Hematopoietic multipotent progenitor cell treated with erythropoietin and hydrocortisone succinate and interleukin-3 and kit ligand, for 17 days (in vitro differentiated cells): ENCODE data around the gene DAPK1.

Experiments used
- DNase-seq: peaks from one replicate; pipeline ENCODE4 v3.0.0-alpha.2; 2015; ENCODE audit warnings: low spot score

DAPK1 gene

GRCh38 chr9:87516926-87517290 is 19.2 kb downstream of the DAPK1 start:
- no peak for DNase-seq

GRCh38 chr9:87517732-87518131 is 20.1 kb downstream of the DAPK1 start:
- no peak for DNase-seq

GRCh38 chr9:87518702-87519335 is 21.2 kb downstream of the DAPK1 start:
- DNase-seq = peak; percentile 87

DNA sequence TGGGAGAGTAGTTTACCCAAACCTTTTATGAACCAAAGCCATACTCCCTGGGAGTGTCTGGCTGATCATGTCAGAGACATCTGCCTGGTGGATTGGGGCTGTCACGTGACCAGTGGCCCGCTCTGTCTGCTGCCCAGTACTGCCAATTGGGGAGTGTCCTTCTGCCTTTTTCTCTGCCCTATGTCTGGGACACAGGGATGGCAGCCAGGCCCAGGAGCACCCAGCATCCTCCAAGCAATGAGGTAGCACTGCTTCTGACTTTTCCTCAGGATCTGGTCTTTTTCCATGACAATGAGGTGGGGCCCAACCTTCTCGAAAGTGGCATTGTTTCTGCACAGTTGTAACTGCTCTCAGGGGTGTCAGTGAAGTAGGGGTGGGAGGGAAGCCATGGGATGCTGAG is 21.8 kb downstream of the DAPK1 start:
- DNase-seq = peak; percentile 67

DNA sequence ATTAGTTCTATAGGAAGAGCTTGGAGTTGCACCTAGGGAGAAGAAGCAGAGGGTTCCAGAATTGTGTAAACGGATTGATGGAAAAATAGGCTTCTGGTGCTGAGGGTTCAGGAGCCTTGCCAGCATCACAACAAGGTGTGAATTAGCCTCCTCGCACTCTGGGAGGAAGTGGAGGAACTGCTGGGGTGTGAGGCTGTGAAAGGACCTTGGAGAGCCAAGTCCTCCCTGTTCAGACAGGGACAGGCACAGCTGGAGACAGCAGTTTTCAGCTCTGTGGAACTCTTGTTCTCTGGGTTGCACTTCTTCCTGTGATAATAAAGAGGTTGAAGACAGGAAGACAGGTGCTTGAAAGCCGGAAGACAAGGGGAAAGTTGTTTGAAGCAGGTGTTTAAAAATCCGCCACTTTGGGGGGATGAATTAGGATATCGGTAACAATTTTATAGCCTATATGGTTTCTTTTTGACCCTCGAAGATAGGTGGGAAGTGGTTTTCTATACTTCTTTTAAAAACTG is 22.6 kb downstream of the DAPK1 start:
- DNase-seq = no peak

DNA sequence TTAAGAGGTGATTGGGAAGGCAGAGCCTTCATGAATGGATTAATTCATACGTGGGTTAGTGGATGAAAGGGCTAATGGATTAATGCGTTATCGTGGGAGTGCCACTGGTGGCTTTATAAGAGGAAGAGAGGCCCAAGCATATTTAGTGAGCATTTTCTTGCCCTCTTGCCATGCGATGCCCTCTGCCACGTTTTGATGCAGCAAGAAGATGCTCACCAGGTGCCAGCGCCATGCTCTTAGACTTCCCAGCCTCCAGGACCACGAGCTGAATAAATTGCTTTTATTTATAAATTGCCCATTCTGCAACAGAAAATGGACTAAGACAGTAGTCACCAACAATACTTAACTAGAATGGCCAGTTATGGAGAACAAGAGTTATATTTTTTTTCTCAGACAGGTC is 24.2 kb downstream of the DAPK1 start:
- DNase-seq = no peak

DNA sequence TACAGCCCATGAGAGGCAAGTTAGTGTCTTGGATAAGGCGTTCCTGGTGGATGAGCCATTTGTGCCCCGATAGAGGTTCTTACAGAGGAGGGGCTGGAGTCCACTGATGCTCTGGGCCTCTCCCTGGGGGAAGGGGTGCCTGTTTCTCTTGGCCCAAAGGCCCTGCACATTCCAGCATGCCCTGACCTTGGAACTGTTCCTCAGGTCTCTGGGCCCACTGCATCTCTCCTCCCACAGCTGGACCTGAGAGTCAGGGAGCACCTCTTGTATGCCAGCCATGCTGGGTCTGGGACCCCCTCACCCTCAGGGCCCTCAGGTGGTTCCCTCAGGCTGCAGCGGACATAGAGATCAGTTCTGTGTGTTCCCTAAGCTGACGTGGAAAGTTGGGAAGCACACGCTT is 26.4 kb downstream of the DAPK1 start:
- no peak for DNase-seq

DNA sequence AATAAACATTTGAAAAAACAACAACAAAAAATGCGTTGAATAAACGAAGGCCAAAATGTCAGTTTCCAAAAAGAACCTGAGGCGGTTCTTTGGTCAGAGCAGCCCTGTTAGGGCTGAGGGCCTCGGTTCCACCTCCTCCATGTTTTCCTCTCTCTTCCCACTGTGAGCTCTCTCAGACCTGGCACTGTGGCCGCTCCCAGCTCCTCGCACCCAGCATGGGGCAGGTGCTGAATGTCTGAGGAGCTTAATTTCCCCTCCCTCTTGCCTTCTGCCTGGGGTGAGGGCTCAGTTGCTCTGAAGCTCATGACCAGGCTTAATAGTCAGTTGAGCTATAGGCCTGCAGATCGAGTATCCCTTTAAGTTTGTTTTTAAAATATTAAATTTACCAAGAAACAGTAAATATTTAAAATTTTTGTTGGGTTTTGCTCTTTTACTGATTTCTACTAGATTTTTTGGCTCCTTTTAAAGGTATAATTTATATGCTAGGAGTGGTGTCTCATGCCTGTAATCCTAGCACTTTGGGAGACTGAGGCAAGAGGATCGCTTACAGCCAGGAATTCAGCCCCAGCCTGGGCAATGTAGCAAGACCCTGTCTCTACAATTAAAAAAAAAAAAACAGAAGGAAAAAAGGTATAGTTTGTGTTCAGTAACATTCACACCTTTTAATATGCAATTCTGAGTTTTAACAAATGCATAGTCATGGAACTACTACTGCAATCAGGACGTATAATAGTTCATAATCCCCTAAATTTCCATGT is 28.1 kb downstream of the DAPK1 start:
- DNase-seq = no peak

GRCh38 chr9:87527211-87527916 is 29.7 kb downstream of the DAPK1 start:
- no peak for DNase-seq

DNA sequence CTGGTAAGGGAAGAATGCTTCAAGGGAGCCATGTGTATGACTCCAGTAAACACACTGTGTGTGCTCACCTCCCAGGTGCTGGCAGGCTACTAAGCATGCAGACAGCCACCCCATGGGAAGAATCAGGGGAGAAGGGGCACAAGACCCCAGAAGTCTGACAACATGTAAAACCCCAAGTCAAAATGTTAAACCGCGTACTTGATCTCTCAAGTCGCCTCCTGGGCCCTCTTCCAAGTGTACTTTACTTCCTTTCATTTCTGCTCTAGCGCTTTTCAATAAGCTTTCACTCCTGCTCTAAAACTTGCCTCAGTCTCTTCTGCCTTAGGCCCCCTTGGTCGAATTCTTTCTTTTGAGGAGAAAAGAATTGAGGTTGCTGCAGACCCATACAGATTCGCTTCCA is 31.3 kb downstream of the DAPK1 start:
- no peak for DNase-seq

DNA sequence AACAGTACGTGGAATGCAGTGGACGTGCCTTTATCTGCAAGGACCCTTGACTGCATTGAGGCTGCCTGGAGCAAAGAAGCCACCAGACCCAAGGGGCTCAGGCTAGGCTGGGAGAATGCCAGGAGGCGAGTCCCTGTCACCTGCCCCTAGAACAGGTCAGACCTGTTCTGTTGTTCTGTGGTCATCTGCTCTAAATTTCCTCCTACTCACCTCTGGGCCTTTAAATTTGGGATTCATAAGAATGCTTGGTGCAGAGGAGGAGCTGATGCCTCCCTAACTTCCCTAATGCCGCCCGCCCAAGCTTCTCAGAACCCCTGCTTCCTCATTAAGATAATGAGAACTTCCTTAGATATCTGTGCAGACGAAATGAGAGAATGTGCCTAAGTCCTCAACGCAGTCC is 32.0 kb downstream of the DAPK1 start:
- no peak for DNase-seq

GRCh38 chr9:87530716-87531115 is 33.0 kb downstream of the DAPK1 start:
- DNase-seq = no peak

DNA sequence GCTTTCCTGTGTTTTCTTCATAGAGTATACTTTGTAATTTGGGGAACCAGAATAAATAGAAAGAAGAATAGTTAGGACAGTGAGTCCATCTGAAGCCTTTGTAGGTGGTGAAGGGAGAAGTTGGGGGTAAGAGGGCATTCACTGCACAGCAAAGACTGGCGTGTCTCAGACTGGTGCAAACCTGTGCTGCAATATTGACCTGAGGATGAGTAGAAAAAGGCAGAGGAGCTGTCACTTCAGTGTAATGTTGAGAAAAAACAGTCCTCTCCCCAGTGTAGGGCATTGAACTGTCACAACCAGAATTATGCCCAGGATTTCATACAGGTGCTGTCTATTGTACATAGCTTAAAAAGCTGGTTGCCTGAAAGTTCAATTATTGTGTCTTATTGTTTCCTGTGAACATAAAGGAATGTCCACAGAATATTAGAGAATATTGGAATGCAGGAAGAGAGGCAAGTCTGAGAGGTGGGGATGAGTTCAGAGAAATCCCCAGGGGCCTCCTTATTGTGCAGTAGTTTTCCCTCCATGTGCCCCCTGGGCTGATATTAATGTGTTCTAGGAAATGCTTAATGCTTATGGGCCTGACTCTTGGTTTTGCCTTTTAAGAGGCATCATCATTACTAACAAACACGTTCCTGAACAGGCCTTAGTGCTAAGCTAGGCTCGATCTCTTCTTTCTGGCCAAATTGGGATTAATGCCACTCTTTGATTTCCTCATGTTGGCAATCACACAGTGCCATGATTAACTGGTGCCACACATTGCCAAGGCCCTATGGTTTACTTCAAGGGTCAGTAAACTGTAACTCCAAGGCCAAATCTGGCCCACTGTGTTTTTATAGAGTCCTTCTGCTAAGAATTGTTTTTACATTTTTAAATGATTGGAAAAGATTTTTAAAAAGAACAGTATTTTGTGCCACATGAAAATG is 34.0 kb downstream of the DAPK1 start:
- no peak for DNase-seq

DNA sequence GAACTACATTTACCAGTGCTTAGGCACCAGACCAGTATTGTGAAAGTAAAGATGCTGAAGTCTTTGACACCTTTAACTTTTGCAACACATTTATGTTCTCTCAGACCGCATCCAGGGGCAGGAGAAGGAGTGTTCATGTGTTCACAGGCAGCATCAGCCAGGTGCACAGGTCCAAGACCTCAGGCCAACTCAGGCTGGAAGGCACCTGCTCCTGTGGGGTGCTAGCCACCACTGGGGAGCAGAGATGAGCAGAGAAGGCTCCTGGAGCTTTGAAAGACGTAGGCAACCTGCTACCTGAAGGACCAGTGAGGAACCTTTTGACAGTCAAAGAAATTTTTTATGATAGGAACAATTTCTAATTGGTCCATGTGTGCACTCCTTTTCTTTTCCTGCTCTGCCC is 35.6 kb downstream of the DAPK1 start:
- DNase-seq = no peak

GRCh38 chr9:87534036-87534435 is 36.4 kb downstream of the DAPK1 start:
- no peak for DNase-seq

GRCh38 chr9:87534957-87535356 is 37.3 kb downstream of the DAPK1 start:
- no peak for DNase-seq

DNA sequence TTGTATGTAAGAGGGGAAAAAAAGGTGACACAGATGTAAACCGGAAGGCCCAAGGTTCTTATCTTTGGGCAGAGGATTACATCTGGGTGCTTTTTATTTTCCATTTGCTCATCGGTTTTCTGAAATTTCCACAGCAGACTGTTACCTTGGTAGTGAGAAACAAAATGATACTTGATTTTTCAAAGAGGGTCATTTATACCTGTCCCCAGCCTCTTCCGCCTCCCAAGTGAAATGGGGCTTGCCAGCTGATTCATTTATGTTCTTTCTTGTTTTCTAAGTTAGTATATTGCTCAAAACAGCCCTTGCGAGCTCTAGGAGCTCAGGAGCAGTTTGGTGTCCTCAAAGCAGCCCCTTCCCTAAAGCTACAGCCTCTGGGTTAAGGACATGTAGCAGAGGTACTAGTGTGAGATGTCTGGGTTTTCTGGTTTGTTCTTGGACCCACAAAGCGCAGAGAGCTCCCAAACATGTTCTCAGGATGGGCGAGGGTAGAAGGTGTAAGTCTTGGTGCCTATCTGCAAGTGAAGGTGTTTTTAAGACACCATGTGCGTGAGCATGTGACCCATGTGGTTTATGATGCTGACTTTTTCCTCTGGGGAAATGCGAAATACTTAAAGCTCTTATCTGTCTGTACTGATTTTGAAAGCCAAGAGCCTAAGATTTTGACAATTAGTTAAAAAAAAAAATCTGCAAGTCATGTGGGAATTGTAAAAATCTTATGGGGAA is 38.3 kb downstream of the DAPK1 start:
- no peak for DNase-seq

- no peak for DNase-seq
These were observed 40.0 kb downstream of the DAPK1 start for GRCh38 chr9:87537625-87538024.

DNA sequence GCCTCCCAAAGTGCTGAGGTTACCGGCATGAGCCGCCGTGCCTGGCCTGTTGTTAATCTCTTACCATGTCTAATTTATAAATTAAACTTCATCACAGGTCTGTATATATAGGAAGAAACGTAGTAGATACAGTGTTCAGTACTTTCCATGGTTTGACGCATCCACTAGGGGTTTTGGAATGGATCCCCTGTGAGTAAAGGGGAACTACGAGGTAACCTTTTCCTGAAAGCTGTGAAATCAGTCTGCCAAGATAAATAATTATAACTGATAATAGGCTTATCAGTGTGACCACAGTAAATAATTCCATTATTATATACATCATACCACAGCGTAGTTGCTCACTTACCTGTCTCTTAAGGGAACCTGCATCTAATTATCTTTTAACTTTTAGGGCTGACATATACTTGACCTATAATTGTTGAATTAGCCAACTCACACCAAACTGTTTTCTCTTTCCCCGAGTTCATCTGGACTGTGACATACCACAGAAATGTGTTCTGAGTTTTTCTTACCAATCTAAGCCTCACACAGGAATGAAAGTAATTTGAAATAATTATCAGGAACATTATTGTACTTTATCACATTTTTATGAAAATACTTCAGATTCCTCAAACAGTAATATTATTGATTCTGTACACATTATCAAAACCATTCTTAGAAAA is 42.9 kb downstream of the DAPK1 start:
- DNase-seq = no peak

GRCh38 chr9:87541663-87542062 is 44.0 kb downstream of the DAPK1 start:
- no peak for DNase-seq

DNA sequence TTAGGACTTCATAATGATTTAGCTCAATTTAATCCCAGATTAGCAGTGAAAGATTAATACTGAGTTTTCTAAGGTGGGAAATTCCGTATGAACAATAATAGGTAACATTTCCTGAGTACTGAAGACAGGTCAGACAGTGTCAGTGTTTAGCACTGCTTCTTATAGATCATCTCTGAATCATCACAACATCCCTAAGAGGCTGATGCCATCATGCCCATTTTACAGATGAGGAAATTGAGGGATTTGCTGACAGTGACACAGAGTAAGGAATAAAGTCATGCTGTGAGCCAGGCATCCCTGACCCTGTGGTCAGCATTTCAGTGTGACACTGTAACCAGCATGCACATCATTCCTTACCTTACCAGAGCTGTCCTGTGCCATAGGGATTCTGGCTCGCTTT is 44.5 kb downstream of the DAPK1 start:
- DNase-seq = no peak
